Measurements from ENCODE around the gene MT1G.

The MT1G gene

DNA sequence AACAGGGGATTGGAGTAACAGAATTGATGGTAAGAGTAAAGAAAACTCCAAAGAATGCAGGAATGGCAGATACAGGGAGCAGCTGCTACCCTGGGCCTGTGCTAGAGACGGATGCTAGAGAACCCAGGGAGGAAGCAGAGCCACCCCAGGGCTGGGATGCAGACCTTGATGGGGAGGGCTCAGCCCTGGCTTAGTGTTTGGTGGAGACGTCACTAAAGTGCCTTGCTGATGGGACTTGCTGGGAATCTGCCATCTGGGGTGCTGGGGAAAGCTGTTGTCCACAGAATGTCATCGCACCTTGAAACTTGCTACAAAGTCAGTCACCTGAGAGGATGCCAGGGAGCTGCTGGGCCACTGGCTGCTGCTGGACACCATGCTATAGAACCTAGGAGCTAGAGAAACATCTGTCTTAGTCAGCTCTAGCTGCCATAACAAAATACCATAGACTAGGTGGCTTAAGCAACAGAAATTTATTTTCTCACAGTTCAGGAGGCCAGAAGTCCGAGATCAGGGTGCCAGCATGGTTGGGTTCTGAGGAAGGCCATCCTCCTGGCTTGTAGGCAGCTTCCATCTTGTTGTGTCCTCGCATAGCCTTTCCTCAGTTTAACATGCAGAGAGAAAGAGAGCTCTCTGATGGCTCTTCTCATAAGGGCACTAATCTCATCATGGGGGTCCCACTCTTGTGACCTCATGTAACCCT lies 29.7 kb upstream of the MT1G start:
- TF ChIP-seq, protein P1, sequence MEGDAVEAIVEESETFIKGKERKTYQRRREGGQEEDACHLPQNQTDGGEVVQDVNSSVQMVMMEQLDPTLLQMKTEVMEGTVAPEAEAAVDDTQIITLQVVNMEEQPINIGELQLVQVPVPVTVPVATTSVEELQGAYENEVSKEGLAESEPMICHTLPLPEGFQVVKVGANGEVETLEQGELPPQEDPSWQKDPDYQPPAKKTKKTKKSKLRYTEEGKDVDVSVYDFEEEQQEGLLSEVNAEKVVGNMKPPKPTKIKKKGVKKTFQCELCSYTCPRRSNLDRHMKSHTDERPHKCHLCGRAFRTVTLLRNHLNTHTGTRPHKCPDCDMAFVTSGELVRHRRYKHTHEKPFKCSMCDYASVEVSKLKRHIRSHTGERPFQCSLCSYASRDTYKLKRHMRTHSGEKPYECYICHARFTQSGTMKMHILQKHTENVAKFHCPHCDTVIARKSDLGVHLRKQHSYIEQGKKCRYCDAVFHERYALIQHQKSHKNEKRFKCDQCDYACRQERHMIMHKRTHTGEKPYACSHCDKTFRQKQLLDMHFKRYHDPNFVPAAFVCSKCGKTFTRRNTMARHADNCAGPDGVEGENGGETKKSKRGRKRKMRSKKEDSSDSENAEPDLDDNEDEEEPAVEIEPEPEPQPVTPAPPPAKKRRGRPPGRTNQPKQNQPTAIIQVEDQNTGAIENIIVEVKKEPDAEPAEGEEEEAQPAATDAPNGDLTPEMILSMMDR (IDR thresholded peaks at IDR 0.05; ENCODE audit: borderline replicate concordance, control extremely low read depth, extremely low read depth, insufficient read depth, missing control alignments), result no peak
- no peak for DNase-seq (ENCODE audit: low spot score)
- in situ Hi-C loops (cut with MboI; ENCODE audit: low sequenced_read_pairs, unreplicated experiment), result no loop called here

GRCh38 chr16:56695246-56695645 lies 27.4 kb upstream of the MT1G start:
- in situ Hi-C loops (cut with MboI; ENCODE audit: low sequenced_read_pairs, unreplicated experiment), result no loop called here
- TF ChIP-seq, protein P1 (IDR thresholded peaks at IDR 0.05; ENCODE audit: borderline replicate concordance, control extremely low read depth, extremely low read depth, insufficient read depth, missing control alignments), result no peak
- DNase-seq (ENCODE audit: low spot score), result no peak

DNA sequence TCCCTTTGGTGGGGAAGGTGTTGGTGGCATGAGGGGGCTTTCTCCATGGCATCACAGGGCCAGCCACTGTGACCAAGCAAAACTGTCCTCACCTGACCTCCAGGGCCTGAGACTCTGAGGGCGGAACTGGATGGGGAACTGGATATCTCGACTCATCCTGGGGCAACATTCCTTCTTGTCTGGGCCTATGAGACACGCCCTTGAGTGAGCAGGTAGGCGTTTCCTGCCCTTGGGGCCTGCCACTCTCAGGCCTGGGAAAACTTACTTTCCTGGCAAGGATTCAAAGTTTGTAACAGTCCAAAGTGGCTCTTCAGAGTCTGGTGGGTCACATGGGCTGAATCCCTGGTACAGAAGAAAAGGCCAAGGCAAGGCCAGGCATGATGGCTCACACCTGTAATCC lies 24.0 kb upstream of the MT1G start:
- TF ChIP-seq, protein P1 (IDR thresholded peaks at IDR 0.05; ENCODE audit: borderline replicate concordance, control extremely low read depth, extremely low read depth, insufficient read depth, missing control alignments), result no peak
- in situ Hi-C loops (cut with MboI; ENCODE audit: low sequenced_read_pairs, unreplicated experiment), result no loop called here
- DNase-seq (ENCODE audit: low spot score), result no peak

GRCh38 chr16:56690420-56691122 lies 22.7 kb upstream of the MT1G start:
- in situ Hi-C loops (cut with MboI; ENCODE audit: low sequenced_read_pairs, unreplicated experiment), result no loop called here
- TF ChIP-seq, protein P1 (IDR thresholded peaks at IDR 0.05; ENCODE audit: borderline replicate concordance, control extremely low read depth, extremely low read depth, insufficient read depth, missing control alignments), result no peak
- no peak for DNase-seq (ENCODE audit: low spot score)

- in situ Hi-C loops (cut with MboI; ENCODE audit: low sequenced_read_pairs, unreplicated experiment), result no loop called here
- TF ChIP-seq, protein P1 (IDR thresholded peaks at IDR 0.05; ENCODE audit: borderline replicate concordance, control extremely low read depth, extremely low read depth, insufficient read depth, missing control alignments), result no peak
- no peak for DNase-seq (ENCODE audit: low spot score)
Observed at GRCh38 chr16:56689171-56689570, 21.3 kb upstream of the MT1G start.

DNA sequence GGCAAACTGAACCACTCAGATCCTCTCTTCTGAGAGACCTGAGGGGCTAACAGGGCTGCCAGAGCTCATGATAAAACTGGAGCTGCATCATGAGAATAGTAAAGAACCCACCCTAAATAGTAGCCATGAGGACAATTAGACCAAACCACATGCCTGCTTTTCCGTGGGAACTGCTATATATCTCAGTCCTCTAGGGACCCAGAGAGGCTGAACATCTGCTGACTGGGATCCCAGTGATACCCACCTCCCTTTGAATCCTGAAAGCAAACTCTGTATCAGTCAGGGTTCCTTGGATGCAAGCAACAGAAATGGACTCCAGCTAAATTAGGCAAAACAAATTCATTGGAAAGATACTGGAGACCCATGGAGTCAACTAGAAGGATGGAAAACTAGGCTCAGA lies 20.9 kb upstream of the MT1G start:
- in situ Hi-C loops (cut with MboI; ENCODE audit: low sequenced_read_pairs, unreplicated experiment), result no loop called here

More for the DNA sequence above, 20.9 kb upstream of the MT1G start:
- DNase-seq (ENCODE audit: low spot score), result no peak
- TF ChIP-seq, protein P1 (IDR thresholded peaks at IDR 0.05; ENCODE audit: borderline replicate concordance, control extremely low read depth, extremely low read depth, insufficient read depth, missing control alignments), result no peak

Data from GM13976 (cell line).